ENCODE data around the gene LSM11.
A peak's percentile ranks its signal among the peaks of the same experiment; 100 is the strongest.
"Not testable (repeated sequence)": the region's sequence is repeated elsewhere in the genome, so short reads cannot be mapped to it uniquely, and the experiment has no call there.

The LSM11 gene

GRCh38 chr5:157743163-157744050 lies at the start of gene LSM11:
Gene LSM11 (plus strand): TSS chr5:157743712. CDS start chr5:157743751, 39 bp downstream.
- peak; percentile 68 for DNase-seq

GRCh38 chr5:157693816-157694215 lies 49.7 kb upstream of the LSM11 start:
- DNase-seq, result not testable (repeated sequence)

- DNase-seq, result not testable (repeated sequence)
Observed at GRCh38 chr5:157696154-157696553, 47.4 kb upstream of the LSM11 start.

GRCh38 chr5:157698674-157699073 lies 44.8 kb upstream of the LSM11 start:
- not testable (repeated sequence) for DNase-seq

- no peak for DNase-seq
Observed at GRCh38 chr5:157703736-157704135, 39.8 kb upstream of the LSM11 start.

GRCh38 chr5:157708866-157709265 lies 34.6 kb upstream of the LSM11 start:
- no peak for DNase-seq

- no peak for DNase-seq
Observed at GRCh38 chr5:157709346-157709745, 34.2 kb upstream of the LSM11 start.

GRCh38 chr5:157710431-157710830 lies 33.1 kb upstream of the LSM11 start:
- no peak for DNase-seq

GRCh38 chr5:157710882-157711281 lies 32.6 kb upstream of the LSM11 start:
- no peak for DNase-seq

- no peak for DNase-seq
Observed at GRCh38 chr5:157713830-157714595, 29.5 kb upstream of the LSM11 start.

GRCh38 chr5:157714596-157714864 lies 29.0 kb upstream of the LSM11 start:
- DNase-seq, result no peak

GRCh38 chr5:157718519-157718918 lies 25.0 kb upstream of the LSM11 start:
- DNase-seq, result no peak

- no peak for DNase-seq
Observed at GRCh38 chr5:157719245-157719644, 24.3 kb upstream of the LSM11 start.

- no peak for DNase-seq
Observed at GRCh38 chr5:157721159-157721558, 22.4 kb upstream of the LSM11 start.

GRCh38 chr5:157722895-157723294 lies 20.6 kb upstream of the LSM11 start:
- not testable (repeated sequence) for DNase-seq

- not testable (repeated sequence) for DNase-seq
Observed at GRCh38 chr5:157726607-157727006, 16.9 kb upstream of the LSM11 start.

- not testable (repeated sequence) for DNase-seq
Observed at GRCh38 chr5:157727858-157728257, 15.7 kb upstream of the LSM11 start.

- no peak for DNase-seq
Observed at GRCh38 chr5:157729858-157730257, 13.7 kb upstream of the LSM11 start.

GRCh38 chr5:157730900-157731271 lies 12.6 kb upstream of the LSM11 start:
- no peak for DNase-seq

GRCh38 chr5:157731272-157732129 lies 12.0 kb upstream of the LSM11 start, which contains the start of gene THG1L:
Gene THG1L (plus strand): TSS chr5:157731420. CDS start chr5:157731441, 21 bp downstream.
- peak; percentile 93 for DNase-seq

- DNase-seq, result no peak
Observed at GRCh38 chr5:157732130-157732514, 11.4 kb upstream of the LSM11 start.

GRCh38 chr5:157732596-157733262 lies 10.8 kb upstream of the LSM11 start:
- no peak for DNase-seq

GRCh38 chr5:157734436-157734835 lies 9.1 kb upstream of the LSM11 start:
- no peak for DNase-seq
